Skeletal muscle tissue (tissue), 4 donors: ENCODE data around the gene KIF16B. TPM values are rescaled to one million over a fixed set of nuclear protein-coding genes. Genes with fewer than 3 reads are reported as not detected.
"Not testable (repeated sequence)": the region's sequence is repeated elsewhere in the genome, so short reads cannot be mapped to it uniquely, and the experiment has no call there.

ENCODE experiments used
- H3K27ac ChIP-seq: one replicate; pipeline ENCODE4 v1.7.0; 2013; ENCODE audit warnings: mild to moderate bottlenecking, low read depth, low read length, inconsistent platforms
- H3K27me3 ChIP-seq, 3 donors: one replicate each; pipeline ENCODE4 v1.7.0; 2013; ENCODE audit warnings: low read length in 3 of 3; ENCODE audit not compliant: control insufficient read depth in 3 of 3, insufficient read depth in 3 of 3
- H3K36me3 ChIP-seq, 3 donors: one replicate each; pipeline ENCODE4 v1.7.0; 2013; ENCODE audit warnings: low read length in 3 of 3; ENCODE audit not compliant: control insufficient read depth in 3 of 3, insufficient read depth in 3 of 3
- H3K4me1 ChIP-seq, 3 donors: one replicate each; pipeline ENCODE4 v1.7.0; 2013; ENCODE audit warnings: low read length in 3 of 3, mild to moderate bottlenecking in 3 of 3; ENCODE audit not compliant: control insufficient read depth in 3 of 3, insufficient read depth in 3 of 3
- H3K4me3 ChIP-seq, 3 donors: one replicate each; pipeline ENCODE4 v1.7.0; 2013; ENCODE audit warnings: low read length in 3 of 3
- H3K9ac ChIP-seq, 3 donors: one replicate each; pipeline ENCODE4 v1.7.0; 2013; ENCODE audit warnings: low read length in 3 of 3, mild to moderate bottlenecking in 3 of 3, moderate library complexity in 2 of 3, low read depth in 1 of 3
- H3K9me3 ChIP-seq, 3 donors: one replicate each; pipeline ENCODE4 v1.7.0; 2013; ENCODE audit warnings: low read length in 3 of 3; ENCODE audit not compliant: control insufficient read depth in 3 of 3
- total RNA-seq: library from RNA; depleted of rRNA; stranded (reverse); fragments of >200 nt; gene quantifications from one replicate; pipeline ENCODE4 v1.2.3, GENCODE V29; 2014
- donor health status: Osteomylitis.

Gene KIF16B
- total RNA-seq, 1 donor from 2014 or later: 42.8 TPM

DNA sequence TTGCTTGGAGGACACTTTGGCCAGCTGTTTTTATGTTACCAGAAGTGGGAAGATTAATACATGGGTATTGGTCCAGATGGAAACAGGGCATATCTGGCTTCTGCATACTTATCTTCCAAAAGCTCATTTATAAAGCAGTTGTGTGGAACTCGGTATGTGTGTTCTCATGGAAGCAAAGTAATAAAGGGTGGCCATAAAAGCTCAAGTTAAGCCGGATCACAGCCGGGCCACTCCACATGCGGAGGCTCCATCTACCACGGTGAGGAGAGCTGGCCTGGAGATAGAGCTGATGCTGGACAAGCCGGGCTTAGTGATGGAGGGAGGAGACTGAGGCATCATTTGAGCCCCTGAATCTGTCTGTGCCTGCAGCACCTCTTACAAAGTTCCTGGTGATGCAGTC, 38.6 kb upstream of the KIF16B start:
- Histone ChIP-seq H3K27ac (no peak overlapping the region), H3K4me1 (peaks cover 5 to 13% (median 7%) of the 10 kb centered on the region in 3 donors), H3K4me3 (no peak overlapping the region), H3K9me3 (no peaks in the 10 kb centered on the region), H3K27me3 (no peaks in the 10 kb centered on the region), H3K36me3 (no peaks in the 10 kb centered on the region), H3K9ac (no peak overlapping the region)

DNA sequence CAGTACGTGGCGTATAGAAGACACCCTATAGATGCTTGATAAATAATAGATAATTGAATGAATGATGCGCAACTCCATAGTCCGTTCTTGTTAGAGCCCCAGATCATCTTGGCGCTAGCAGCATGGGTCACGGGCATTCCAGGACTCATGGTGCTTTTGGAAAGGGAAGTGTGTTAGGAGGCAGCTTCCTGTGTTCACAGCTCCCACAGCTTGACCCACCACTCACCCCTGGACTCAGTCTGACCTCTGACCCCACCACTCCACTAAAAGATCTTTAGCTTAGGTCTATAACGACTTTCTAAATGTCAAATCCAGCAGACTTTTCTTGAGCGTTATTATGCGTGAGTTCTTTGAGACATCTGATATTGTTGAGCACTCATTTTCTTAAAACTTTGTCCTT, 35.8 kb upstream of the KIF16B start:
- H3K36me3 ChIP-seq: no peaks in the 10 kb centered on the region
- no peaks in the 10 kb centered on the region for H3K27me3 ChIP-seq
- H3K4me1 ChIP-seq: peaks cover 5 to 16% (median 7%) of the 10 kb centered on the region in 3 donors
- H3K4me3 ChIP-seq: no peak overlapping the region
- H3K9ac ChIP-seq: no peak overlapping the region
- no peak overlapping the region for H3K27ac ChIP-seq
- H3K9me3 ChIP-seq: no peaks in the 10 kb centered on the region

DNA sequence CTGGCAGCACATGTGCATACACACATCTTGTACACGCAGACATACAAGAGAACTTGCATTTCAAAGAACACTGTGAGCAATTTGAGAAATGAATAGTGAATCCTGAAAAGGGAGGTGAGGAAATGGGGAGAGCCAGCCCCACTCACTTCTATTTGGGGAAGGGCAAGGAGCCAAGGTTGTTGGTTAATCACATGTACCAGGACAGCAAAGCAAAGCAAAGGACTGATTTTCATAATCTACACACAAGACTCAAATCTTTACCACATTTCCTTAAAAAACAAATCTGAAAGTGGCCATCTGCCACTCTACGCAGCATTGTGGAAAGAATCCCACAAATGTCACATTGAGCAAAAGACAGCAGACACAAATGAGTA, 35.0 kb upstream of the KIF16B start:
- Histone ChIP-seq H3K27ac (no peak overlapping the region), H3K27me3 (no peaks in the 10 kb centered on the region), H3K36me3 (no peaks in the 10 kb centered on the region), H3K4me1 (peaks cover 5 to 16% (median 7%) of the 10 kb centered on the region in 3 donors), H3K4me3 (no peak overlapping the region), H3K9me3 (no peaks in the 10 kb centered on the region), H3K9ac (peak overlapping the region in 1 of 3 donors; percentile 23)

DNA sequence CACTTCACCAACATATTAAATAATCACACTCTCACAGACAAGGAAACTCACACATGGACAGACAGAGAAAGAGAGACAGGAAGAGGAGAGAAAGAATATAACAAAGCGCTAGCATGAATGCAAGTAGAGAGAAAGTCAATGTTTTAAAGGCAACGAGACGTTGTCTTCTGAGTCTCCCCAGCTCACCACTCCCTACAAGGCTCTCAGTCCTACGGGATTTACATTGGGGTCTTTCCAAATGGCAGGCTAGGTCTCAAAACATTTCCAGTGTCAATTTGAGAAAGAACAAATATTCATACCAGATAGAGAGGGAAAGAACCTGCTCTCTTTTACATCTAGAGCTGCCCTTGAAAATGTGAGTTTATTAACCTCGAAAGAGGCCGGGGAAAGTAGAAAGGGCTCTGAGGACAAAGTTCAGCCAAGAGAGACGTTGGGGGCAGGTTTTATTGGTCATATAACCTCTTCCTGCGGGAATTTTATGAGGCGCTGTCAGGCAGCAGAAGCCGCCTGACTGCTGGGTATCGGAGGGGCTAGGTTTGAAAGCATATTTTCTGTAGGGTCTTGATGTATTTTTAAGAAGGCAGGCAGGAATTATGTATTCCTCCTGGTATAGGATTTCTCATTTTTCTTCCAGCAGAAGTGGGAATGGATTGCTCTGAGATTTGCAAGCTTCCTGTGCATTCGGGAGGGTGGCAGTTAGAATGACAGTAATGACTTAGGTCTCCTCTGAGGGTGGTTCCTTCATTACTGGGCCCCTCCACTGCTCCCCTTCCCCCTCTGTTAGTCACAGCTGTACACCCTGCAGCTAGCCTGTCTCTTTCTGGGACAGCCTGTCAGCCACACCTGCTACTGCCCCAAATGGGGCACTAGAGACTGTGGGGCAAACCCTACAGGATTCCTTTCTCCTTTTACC, 34.4 kb upstream of the KIF16B start:
- no peak overlapping the region for H3K4me3 ChIP-seq
- peak overlapping the region; percentile 56 for H3K27ac ChIP-seq
- peaks cover 5 to 16% (median 7%) of the 10 kb centered on the region in 3 donors for H3K4me1 ChIP-seq
- peak overlapping the region in 1 of 3 donors; percentile 23 for H3K9ac ChIP-seq
- no peaks in the 10 kb centered on the region for H3K27me3 ChIP-seq
- no peaks in the 10 kb centered on the region for H3K36me3 ChIP-seq
- no peaks in the 10 kb centered on the region for H3K9me3 ChIP-seq

DNA sequence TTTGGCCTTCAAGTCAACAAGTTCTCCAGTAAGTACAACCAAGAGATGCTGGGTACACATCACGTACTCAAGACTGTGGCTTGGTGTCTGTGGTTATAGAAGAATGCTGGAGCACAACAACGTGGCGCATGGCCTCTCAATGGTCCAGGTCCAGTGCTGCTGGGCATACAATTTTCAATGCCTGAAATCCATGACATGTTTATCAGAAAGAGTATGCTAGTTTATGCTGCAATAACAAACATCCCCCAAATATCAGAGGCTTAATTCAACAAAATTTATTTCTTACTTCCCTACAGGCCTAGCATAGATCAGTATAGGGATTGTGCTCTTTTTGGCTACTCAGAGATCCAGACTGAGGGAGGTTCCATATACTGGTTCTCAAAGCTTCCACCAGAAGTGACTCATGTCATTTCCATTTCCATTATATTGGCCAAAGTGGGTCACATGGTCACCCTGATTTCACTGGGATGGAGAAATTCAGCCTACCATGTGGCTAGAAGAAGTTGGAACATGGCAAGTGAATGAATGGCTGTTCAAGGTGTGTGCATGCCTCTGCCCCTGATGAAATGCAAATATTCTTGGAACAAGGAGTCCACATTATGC, 33.3 kb upstream of the KIF16B start:
- Histone ChIP-seq H3K4me3 (no peak overlapping the region), H3K9me3 (no peaks in the 10 kb centered on the region), H3K36me3 (no peaks in the 10 kb centered on the region), H3K27ac (no peak overlapping the region), H3K4me1 (peaks cover 5 to 16% (median 7%) of the 10 kb centered on the region in 3 donors), H3K9ac (no peak overlapping the region), H3K27me3 (no peaks in the 10 kb centered on the region)

DNA sequence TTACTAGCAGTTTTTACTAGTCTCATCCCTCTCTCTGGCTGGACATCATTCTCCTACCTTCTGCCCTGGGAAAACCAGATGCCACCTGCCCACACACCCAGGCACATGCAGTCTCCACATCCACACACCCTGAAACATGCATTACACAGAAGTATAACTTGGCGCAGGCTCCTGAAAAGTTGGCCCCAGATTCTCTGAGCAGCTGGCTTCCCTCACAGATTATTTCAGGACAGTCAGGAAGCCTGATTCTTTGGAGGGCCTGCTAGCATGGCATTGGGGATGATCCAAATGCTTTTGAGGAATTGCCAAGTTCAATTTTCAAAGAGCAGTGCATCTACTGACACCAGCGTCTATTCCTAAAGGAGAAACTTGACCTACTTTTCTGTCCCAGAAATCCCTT, 27.8 kb upstream of the KIF16B start:
- no peak overlapping the region for H3K4me3 ChIP-seq
- no peak overlapping the region for H3K27ac ChIP-seq
- no peak overlapping the region for H3K9ac ChIP-seq
- no peaks in the 10 kb centered on the region for H3K9me3 ChIP-seq
- H3K4me1 ChIP-seq: no peaks in the 10 kb centered on the region
- H3K36me3 ChIP-seq: no peaks in the 10 kb centered on the region
- no peaks in the 10 kb centered on the region for H3K27me3 ChIP-seq

DNA sequence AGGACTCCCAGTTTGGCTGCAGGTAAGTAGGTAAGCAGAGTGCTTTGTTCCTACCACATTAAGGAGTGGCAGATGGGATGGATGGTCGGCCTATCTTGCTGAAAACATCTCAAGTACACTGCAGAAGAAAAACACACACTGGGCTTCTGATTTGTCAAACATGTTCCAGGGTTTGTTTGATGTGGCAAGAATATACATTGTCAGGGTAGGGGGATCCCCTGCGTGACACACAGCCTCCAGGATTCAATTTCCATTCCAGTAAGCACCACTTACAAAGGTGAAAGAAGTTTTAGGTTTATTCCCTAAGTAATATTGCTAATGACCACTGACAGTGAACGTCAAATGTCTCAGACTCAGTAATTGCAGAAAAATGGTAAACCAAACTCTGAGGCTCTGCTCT, 26.0 kb upstream of the KIF16B start:
- Histone ChIP-seq H3K9ac (no peak overlapping the region), H3K4me1 (no peaks in the 10 kb centered on the region), H3K9me3 (no peaks in the 10 kb centered on the region), H3K36me3 (no peaks in the 10 kb centered on the region), H3K27ac (no peak overlapping the region), H3K27me3 (no peaks in the 10 kb centered on the region), H3K4me3 (no peak overlapping the region)

DNA sequence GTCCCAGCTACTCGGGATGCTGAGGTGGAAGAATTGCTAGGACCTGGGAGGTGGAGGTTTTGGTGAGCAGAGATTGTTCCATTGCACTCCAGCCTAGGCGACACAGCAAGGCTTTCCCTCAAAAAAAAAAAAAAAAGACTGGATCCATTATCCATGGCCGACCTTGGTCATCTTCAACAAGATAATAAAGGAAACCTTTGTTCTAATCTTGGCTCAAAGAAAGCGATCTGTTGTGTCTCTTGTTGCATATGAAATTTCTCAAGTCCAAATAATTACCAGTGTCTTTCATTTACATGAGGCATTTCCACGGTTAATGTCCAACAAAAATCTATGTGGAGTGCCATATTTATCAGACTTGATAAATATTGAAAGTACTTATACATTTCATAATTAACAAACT, 23.7 kb upstream of the KIF16B start:
- H3K27me3 ChIP-seq: no peaks in the 10 kb centered on the region
- H3K4me1 ChIP-seq: no peaks in the 10 kb centered on the region
- H3K9ac ChIP-seq: no peak overlapping the region
- no peak overlapping the region for H3K27ac ChIP-seq
- H3K36me3 ChIP-seq: no peaks in the 10 kb centered on the region
- no peaks in the 10 kb centered on the region for H3K9me3 ChIP-seq
- H3K4me3 ChIP-seq: no peak overlapping the region

DNA sequence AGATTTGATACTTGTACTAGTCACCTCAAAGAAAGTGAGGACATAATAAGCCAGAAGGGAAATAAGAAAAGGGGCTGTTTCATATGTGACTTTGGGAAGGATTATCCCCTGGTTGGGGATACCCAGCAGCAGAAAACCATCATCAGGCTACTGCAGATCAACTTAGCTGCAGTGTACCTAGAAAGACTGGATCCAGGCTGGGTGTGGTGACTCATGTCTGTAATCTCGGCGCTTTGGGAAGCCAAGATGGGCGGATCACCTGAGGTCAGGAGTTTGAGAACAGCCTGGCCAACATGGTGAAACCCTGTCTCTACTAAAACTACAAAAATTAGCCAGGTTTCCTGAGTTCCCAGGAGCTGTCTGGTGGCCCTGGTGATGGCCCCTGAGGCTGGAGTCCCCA, 23.2 kb upstream of the KIF16B start:
- not testable (repeated sequence) for H3K4me1 ChIP-seq, H3K27ac ChIP-seq, H3K9me3 ChIP-seq, H3K9ac ChIP-seq, H3K4me3 ChIP-seq, H3K27me3 ChIP-seq, H3K36me3 ChIP-seq

DNA sequence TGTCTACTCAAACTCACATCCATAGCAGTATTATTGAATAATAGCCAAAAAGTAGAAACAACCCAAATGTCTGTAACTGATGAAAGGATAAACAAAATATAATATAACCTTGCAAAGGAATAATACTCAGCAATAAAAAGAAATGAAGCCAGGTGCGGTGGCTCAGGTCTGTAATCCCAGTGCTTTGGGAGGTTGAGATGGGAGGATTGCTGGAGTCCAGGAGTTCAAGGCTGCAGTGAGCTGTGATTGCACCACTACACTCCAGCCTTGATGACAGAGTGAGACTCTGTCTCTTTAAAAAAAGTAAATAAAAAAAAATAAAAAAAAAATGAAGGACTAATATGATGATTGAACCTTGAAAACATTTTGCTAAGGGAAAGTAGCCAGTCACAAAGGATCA, 22.1 kb upstream of the KIF16B start:
- H3K36me3 ChIP-seq: no peaks in the 10 kb centered on the region
- no peaks in the 10 kb centered on the region for H3K9me3 ChIP-seq
- H3K4me1 ChIP-seq: no peaks in the 10 kb centered on the region
- H3K27me3 ChIP-seq: no peaks in the 10 kb centered on the region
- no peak overlapping the region for H3K27ac ChIP-seq
- no peak overlapping the region for H3K4me3 ChIP-seq
- no peak overlapping the region for H3K9ac ChIP-seq
